HG02610 (cell line): ENCODE data around the gene PRKN.
A peak's percentile ranks its signal among the peaks of the same experiment; 100 is the strongest.
"Not testable (repeated sequence)": the region's sequence is repeated elsewhere in the genome, so short reads cannot be mapped to it uniquely, and the experiment has no call there.

Experiments
- ATAC-seq: cut with Tn5 transposase; IDR thresholded peaks from one replicate; pipeline ENCODE4 v1.9.1; 2021; ENCODE audit warnings: mild to moderate bottlenecking, moderate library complexity; ENCODE audit not compliant: unreplicated experiment

The PRKN gene

DNA sequence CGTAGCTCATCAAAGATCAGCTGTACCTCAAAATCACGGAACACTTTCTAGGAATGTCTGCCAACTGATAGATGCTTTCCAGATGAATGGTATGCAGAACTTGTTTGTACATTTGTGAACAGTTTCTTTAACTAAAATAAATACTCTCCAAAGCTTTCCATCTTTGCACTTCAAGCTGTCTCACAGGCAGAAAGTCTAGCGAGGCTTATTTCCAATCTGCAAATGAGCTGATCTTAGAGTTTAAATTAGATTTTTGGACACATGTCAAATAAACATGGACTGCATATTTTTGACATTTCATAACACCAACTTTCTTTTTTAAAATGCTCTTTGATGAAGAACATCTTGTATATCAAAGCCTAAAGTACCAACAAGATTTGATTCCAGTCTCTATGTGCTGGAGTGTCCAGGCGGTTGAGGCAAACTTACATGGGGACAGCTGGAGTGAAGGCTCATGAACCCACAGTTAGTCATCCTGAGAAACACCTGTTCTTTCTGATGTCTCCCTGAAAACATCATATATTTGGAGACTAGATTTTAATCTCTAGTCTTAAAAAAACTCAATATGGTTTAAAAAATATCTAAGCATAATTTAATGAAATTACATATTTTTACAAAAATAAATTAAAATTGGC, 1185.1 kb downstream of the PRKN start:
- no peak for ATAC-seq

DNA sequence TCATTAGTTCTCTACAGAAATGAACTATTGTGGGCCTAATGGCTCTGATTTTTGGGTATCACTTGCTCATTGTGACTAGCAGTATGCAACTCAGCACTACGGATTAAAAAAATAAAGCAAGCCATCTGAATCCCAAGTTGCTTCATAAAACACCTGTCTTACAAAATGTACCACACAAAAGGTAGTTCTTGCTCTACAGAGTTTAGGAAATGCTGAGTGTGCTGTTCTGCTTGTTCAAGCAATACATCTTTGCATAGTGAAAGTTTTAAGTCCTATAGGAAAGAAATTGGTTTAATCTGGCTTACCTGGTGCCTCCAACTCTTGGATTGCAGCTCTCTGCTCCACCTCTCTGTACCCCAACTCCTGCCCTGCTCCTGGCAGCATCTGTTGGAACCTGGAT, 1187.0 kb downstream of the PRKN start:
- ATAC-seq: no peak

DNA sequence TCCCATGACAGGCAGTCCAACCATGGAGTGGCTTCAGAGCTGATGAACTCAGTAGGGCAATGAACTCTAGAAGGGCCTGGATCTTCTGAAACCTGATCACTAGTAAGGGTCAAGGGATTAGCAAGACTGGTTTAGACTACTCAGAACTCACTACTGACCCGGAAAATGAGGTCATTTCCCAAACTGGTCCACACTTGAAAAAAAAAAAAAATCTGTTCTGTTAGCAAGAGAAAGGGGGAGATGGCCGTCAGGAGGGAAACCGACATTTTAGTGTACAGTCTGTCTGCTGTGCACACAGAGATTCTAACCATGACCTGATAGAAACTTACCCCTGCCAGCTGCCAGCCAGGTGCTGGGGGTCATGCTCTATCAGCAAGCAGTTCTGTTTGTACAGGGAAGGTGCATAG, 1191.3 kb downstream of the PRKN start:
- ATAC-seq: no peak

DNA sequence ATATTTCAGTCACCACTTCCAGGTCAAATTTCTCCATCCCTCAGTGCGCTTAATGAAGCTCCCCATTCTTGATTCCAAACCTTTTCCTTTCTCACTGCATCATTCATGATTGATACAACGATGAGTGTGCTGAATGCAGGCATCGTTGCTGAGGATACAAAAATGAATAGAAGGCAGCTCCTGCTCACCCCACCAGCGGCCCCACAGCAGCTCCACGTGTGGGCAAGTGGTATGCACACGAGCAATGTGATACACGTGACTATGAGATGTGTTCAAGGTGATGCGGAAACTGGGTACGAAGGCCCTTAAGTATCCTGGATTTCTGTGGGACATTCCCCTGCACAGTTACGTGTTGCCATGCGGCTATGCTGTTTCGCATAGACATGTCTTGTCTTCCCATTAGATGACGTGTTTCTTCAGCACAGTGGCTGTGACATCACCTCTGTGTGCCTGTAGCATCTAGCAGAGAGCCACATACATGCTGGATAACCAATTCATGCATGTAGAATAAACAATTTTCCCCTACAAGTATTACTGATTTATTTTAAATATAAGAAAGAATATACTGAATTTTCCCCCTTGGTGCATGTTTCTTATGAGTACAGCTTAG, 1193.2 kb downstream of the PRKN start:
- ATAC-seq: no peak

DNA sequence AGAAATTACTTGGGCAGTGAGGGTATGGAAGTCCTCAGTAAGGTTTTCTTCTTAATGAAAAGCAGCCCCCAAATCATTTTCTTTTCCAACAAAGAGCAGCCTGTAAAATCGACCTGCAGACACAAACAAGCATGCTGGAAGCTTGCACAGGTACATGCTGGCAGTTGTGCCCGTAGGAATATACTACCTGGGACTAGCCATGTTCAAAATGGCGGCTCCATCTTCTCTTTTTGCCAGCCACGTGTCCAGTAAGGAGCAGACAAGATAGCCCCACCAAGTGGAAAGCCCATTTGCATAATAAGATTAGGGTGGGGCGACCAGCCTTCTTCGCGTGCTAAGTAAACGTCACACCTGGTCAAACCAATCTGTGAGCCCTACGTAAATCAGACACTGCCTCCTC, 1194.3 kb downstream of the PRKN start:
- ATAC-seq: no peak

GRCh38 chr6:161532536-161532935, 1195.0 kb downstream of the PRKN start:
- no peak for ATAC-seq

DNA sequence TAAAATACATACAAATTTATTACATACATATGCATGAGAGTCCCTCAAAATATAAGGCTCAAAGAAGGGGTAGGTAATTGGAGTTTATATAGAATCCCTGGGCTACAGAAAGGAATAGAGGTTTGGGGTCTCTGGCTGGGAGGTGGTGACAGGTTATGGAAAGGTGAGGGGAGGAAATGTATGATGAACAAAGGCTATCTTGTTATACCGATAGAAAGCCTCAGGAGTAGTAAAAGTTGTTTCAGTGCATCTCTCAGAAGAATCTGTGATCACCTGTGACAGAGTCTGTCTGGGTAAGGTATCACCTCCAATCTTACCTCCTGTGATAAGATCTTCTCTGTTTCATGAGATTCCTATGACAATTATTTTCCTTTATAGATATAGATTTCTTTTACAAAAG, 1200.8 kb downstream of the PRKN start:
- no peak for ATAC-seq

- no peak for ATAC-seq
Observed at GRCh38 chr6:161523362-161523761, 1204.2 kb downstream of the PRKN start.

DNA sequence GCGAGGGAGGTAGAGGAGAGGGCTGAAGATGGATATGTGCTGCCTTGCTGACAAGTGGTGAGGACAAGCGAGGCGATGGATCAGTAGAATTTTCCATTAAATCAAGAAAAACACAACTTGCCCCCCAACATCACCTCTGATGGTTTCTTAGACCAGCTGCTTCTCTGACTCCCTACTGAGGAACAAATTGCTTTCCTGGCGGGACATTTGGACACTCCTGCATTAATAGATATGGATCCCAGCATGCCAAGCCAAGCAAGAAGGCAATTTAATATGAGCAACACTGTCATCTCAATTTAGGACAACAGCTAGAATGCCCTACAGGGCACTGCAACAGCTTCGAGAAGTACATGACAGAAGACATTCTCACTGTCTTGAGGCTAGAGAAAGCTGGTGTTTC, 1205.3 kb downstream of the PRKN start:
- ATAC-seq: no peak

GRCh38 chr6:161511447-161512095, 1216.0 kb downstream of the PRKN start:
- no peak for ATAC-seq

DNA sequence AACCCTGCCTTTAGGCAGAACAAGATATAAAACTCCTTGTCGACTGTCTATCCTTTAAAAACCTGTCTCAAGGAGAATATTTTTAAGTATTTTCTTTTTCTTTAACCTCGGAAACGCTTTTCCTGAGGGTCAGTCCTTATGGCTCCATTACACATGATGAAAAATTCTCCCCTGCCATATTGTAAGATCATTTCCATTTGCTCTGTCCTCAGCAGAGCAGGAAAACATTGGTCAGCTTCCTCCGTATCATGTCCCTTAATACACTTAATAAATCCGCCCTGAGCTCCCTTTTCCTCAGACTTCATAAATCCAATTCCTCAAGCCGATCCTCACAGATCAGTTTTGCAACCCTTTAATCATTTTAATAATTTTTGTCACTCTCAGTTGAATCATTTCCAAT, 1219.2 kb downstream of the PRKN start:
- no peak for ATAC-seq

GRCh38 chr6:161507375-161507774, 1220.2 kb downstream of the PRKN start:
- no peak for ATAC-seq

DNA sequence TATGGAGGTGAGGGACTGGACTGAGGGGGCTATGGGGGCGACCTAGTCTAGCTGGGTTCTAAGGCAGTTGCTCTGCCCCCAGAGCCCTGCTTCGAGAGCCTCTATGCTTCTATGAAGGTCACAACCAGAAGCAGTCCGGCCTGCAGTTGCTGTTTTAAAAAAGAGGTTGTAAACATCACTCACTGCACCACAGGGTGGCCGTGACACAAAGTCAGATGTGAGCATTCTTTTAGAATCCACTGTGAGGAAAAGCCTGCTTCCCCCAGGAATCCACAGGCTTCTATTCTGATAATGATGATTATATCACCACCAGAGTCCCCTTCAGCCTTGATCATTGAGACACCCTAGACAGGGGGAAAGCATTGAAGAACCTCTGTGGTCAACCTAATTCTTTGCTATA, 1224.0 kb downstream of the PRKN start:
- no peak for ATAC-seq

DNA sequence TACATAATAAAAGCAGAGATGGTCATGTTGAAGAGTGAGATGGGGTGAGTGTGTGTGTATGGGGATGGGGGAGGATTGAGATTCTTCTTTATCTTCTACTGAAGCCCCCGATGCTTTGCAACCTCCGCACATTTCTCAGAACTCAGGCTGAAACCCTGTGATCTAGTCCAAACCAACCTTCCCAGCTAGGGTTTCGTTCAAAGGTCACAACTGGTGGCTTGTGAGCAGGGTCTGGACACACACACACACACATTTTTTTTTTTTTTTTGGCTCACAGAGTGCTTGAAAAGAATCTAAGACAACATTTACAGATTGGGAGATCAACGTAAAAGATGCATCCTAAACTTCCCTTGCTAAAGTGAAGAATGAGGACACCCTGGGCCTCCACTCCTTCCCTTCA, 1228.7 kb downstream of the PRKN start:
- no peak for ATAC-seq

- peak; percentile 65 for ATAC-seq
Observed at GRCh38 chr6:161498359-161498758, 1229.2 kb downstream of the PRKN start.

DNA sequence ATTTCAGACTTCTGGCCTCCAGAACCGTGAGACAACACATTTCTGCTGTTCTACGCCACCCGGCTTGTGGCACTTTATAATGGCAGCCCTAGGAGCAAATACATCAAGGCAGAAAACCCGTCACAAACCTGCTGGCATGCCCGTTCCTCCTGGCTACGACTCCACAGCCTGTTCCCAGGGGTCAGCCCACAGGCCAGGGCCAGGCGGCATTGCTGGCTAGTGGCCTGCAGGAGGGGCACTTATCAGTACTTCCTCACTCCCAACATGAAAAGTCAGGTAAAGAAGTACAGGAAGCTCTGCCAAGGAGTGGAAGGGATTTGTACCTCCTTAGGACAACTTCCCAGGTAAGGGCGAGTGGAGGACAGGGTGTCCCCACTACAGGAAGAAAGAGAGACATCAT, 1230.6 kb downstream of the PRKN start:
- ATAC-seq: no peak

DNA sequence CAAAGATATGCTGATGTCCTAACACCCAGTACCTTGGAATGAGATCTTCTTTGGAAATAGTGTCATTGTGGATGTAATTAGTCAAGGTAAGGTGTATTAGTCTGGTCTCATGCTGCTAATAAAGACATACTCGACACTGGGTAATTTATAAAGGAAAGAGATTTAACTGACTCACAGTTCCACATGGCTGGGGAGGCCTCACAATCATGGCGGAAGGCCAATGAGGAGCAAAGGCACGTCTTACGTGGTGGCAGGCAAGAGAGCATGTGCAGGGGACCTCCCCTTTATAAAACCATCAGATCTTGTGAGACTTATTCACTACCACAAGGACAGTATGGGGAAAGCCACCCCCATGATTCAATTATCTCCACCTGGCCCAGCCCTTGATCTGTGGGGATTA, 1231.3 kb downstream of the PRKN start:
- not testable (repeated sequence) for ATAC-seq

DNA sequence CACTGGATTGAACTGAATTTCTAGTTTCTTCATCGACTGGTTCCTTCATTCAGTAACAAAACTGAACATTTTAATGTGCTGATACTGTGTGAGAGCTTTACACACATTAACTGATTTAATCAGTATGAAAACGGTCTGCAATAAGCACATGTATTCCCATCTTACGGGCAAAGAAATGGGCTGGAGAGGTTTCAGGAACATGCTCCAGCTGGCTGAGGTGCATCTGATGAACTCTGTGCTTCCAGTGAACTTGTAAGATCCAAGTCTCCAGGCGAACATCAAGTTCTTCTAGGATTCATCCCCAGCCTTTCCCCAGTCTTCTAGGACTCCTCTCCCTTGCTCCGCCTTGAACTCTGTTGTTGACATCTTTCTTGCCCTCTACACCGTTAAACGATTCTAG, 1233.0 kb downstream of the PRKN start:
- ATAC-seq: no peak

- ATAC-seq: no peak
Observed at GRCh38 chr6:161493576-161494118, 1233.9 kb downstream of the PRKN start.

- no peak for ATAC-seq
Observed at GRCh38 chr6:161489626-161490306, 1237.8 kb downstream of the PRKN start.

- ATAC-seq: no peak
Observed at GRCh38 chr6:161487694-161488093, 1239.9 kb downstream of the PRKN start.

GRCh38 chr6:161487217-161487531, 1240.4 kb downstream of the PRKN start:
- no peak for ATAC-seq
